Fibroblast of skin of left quadriceps (primary cell): ENCODE results near the gene CSHL1.
"Not testable (repeated sequence)": the region's sequence is repeated elsewhere in the genome, so short reads cannot be mapped to it uniquely, and the experiment has no call there.

Source experiments
- DNase-seq, 2 experiments: peaks; one replicate each; pipeline ENCODE4 v3.0.0-alpha.2; 2013; ENCODE audit warnings: low read depth in 2 of 2

The CSHL1 gene

GRCh38 chr17:63940584-63940983 is 29.5 kb upstream of the CSHL1 start:
- no peak for DNase-seq

DNA sequence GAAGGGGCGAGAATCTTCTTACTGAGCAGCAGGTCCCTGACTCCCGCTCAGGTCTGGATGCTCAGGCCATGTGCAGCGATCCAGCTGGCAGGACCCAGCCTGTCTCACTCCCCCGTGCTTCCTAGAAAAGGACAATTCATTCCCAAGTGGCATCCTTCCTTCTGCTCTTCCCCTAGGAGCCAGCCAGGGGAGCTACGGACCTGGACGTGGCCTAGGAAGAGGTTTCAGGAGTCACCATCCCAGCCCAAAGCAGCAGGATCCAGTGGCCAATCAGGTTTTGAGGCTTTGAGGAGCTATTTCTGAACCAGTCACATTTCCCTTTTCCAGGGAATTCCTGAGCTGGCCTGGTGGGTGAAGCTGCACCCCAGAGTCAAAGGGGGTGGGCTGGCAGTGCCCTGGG is 28.8 kb upstream of the CSHL1 start:
- DNase-seq, result no peak

DNA sequence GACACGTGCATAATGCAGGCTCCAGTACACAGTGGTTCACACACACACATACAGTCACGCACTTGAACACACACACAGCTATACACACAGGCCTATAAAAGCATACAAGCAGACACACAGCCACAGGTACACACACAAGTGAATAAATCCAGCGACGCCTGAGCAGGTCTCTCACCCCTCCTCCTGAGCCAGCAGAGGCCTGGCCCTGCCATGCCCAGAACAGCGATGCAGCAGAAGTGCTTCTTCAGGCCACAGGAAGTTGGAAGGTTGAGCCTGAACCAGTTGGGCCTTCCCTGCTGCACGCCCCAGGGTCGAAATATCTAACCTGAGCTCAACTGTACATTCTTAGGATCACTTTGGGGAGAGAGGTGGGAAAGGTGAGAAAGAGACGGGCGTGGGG is 28.3 kb upstream of the CSHL1 start:
- no peak for DNase-seq

DNA sequence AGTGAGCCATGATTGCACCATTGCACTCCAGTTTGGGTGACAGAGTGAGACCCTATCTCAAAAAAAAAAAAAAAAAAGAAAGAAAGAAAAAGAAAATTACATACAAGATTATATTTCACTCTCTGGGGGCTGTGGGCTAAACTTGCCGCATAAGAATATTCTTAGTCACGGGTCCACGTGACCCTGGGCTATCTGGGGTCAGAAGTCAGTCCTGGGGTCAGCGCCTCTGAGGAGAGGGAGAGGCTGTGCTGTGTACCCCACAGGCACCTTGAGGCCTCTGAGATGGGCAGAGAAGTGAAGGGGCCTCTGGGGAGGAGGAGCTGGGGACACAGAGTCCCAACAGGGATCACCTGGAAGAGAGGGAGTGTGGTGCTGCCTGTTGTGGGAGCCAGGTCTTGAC is 26.9 kb upstream of the CSHL1 start:
- no peak for DNase-seq

GRCh38 chr17:63937319-63937718 is 26.3 kb upstream of the CSHL1 start:
- no peak for DNase-seq

- DNase-seq, result no peak
Observed at GRCh38 chr17:63934183-63935112, 23.4 kb upstream of the CSHL1 start.

DNA sequence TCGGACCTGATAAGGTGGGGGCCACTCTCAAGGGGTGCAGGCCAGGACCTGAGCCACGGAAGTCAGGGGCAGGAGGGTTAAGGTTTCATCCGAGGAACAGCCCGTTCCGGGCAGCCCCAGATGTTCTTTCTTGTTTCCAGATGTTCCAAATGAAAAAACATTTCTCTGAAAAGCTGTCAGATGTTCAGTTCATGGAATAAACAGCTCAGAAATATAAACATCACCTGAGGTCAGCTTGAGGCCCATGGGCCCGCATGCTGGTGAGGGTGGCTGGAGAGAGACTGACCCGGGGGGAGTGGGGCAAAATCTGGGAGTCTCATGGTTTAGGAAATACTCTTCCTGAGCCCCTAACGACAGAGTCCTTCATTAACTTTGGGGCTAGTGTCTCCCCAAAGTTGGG is 22.5 kb upstream of the CSHL1 start:
- DNase-seq, result no peak

DNA sequence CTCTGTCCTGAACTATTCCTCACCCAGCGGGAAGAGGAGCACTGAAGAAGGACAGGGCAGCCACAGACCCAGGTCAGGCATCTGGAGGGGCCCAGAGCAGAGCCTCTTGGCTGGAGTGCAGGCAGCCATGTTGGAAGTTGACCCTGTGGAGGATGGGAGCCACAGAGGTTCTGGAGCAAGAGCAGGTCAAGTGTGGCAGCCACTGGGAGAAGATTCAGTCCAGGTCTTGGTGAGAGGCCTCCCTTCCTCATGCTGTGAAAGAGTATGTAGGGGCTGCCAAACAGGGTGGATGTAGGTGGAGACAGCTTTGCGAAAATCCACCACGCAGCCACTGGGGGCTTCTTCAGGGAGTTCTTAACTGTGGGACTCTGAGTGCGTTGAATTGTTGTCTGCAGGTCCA is 21.7 kb upstream of the CSHL1 start:
- no peak for DNase-seq

DNA sequence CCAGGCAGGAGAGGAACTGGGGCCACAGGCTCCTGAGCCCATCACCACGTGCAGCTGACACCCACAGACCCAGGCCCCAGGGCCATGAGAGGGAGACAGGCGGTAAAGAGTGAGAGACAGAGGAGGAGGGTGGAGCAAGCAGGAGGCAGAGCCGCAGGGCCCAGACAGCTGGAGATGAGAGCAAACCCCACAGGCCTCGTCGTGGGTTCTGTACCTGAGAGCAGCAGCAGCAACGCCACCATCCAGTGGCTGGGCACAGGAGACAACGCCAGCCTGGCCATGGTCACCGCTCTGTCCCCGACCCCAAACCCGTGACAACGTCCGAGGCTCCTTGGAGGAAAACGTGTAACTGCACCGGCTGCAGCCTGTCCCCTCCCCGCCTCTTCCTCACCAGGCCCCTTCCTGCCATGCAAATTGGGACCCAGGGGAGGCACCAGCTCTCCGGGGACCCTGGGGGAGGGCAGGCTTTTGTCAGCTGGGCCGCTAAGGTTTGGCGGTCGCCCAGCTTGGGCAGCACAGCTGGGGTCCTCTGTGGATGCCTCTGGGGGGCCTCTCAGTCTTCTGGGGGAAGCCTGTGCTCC is 21.0 kb upstream of the CSHL1 start, which contains the start of gene CD79B:
Gene CD79B (minus strand): TSS at position 351 of the 581 bp plus-strand sequence. CDS start 70 bp downstream, at position 281.
- no peak for DNase-seq

- no peak for DNase-seq
Observed at GRCh38 chr17:63930951-63931575, 20.0 kb upstream of the CSHL1 start.

DNA sequence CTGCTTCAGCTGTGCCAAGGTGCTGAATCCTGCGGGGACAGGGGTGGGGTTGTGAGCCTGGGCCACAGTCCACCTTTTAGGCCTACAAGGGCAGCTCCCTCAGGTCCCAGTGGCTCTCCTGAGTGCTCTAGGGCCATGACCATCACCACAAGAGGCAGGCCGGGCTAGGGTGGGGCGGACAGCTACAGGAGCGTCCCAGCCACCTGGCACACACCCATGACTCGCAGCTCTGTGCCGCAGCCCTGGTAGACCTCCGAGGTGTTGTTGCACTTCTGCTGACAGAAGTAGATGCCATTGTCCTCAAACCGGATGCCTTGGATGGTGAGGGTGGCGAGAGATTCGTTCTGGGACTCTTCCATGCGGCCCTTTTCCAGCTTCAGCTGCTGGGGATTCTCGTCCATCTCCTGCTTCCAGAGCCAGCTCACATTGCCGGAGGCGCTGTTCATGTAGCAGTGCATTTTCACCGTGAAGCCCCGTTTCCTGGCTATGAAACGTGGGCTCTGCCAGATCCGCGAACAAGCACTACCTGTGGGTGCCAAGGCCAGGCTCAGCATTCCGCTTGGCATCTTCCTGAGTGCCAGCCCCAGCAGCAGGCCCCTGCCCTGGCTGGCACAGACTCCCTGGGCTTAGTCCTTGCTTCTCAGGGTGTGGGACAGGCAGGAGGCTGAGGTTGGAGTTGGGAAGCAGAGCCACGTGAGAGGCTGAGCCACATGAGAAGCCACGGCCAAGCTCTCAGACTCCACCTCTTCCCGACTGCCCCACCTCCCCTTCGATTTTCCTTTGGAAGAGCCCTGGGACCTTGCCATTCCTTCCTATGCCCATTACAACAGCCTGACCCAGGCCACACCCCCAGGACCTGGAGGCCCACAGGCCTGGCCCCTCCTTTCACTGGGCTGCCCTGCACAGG is 19.1 kb upstream of the CSHL1 start:
- DNase-seq, result no peak

- no peak for DNase-seq
Observed at GRCh38 chr17:63928966-63929695, 18.1 kb upstream of the CSHL1 start.

- no peak for DNase-seq
Observed at GRCh38 chr17:63928172-63928666, 17.2 kb upstream of the CSHL1 start.

GRCh38 chr17:63927464-63928171 is 16.6 kb upstream of the CSHL1 start:
- DNase-seq, result no peak

DNA sequence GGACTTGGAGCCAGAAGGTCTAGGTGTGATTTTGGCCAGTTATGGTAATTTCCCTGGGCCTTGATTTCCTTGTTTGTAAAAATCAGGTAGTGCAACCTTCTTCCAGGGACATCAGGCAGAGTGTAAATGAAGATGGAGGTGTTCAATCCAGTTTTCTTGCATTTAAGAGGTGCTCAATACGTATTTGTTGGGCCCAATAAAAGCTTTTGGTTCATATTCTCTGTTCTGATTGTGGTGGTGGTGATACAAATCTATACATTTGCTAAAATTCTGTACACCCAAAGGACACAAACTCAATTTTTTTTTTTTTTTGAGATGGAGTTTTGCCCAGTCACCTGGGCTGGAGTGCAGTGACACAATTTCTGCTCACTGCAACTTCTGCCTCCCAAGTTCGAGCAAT is 15.1 kb upstream of the CSHL1 start:
- DNase-seq, result no peak

DNA sequence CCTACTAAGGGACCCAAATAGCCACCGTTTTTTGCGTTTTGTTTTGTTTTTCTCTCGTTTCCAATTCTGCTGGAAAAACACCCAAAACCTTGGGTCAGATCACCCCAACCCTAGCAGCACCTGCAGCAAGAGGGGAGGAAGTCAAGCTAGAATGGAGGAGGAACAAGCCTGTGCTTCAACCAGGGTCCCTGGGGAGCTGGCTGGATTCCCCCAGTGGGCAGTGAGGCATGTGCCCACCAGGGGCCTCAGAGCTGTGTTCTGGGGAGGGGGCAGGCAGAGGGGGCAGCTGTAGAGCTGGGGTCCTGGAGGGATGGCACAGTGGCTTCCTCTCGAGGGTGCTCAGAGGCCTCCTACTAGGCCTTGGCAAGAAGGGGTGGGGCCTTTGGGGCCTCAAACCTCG is 14.6 kb upstream of the CSHL1 start:
- no peak for DNase-seq

DNA sequence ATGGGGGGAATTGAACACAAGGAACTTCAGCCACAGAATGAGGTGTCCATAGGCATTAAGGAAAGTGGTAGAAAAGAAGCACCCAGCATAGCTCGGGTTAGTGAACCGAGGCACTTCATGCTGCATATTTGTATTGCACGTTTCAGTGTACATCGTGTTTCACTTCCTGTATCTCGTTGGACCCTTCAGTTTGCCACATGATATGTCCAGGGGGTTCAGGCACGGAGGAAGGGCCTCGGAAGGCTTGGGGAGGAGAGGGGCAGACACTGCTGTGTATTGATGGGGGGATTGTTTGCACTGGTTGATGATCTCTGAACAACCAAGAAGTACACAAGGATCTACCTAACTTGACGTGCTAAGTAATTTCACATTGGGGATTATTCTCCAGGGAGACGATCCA is 11.3 kb upstream of the CSHL1 start:
- not testable (repeated sequence) for DNase-seq

DNA sequence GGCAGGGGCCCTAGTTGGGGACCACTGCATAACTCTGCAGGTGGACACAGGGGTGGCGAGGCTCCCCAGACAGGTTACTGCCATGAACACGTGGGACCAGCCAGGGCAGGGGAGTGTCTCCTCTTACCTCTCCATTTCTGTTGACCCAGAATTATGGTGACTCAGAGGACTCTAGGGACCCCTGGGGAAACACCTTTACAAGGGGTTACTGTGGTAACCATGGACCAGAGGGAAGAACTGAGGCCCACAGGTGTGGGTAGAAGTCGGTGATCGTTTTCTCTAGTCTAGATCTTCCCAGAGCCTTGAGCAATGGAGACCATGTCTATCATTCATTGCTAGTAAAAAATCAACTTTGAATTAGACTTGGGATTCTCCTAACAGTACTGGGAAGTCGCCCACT is 9.7 kb upstream of the CSHL1 start:
- DNase-seq, result not testable (repeated sequence)

GRCh38 chr17:63920050-63920449 is 9.0 kb upstream of the CSHL1 start:
- not testable (repeated sequence) for DNase-seq

- peak; percentile 15 to 28 for DNase-seq
Observed at GRCh38 chr17:63919311-63919723, 8.3 kb upstream of the CSHL1 start.
